Activated naive CD4-positive, alpha-beta T cell treated with anti-CD3 and anti-CD28 coated beads, Interleukin-2, amount 50 U/mL, for 72 hours (primary cell): ENCODE measurements around the gene DUSP23. TPM values are rescaled to one million over a fixed set of nuclear protein-coding genes. Genes with fewer than 3 reads are reported as not detected.

Source experiments
- total RNA-seq, 2 donors: library from RNA; stranded (reverse); gene quantifications; one replicate each; pipeline ENCODE4 v1.2.3, GENCODE V29; 2022

DUSP23 gene
- total RNA-seq, 2 donors from 2014 or later = 16.8 to 24.4 TPM

Other genes with a start within 250 kb of the DUSP23 start
- gene OR10J5, start 245.0 kb upstream of the DUSP23 start, total RNA-seq = not detected
- gene APCS, start 193.1 kb upstream of the DUSP23 start, total RNA-seq = not detected
- gene CRP, start 66.4 kb upstream of the DUSP23 start, total RNA-seq = not detected
- gene FCRL6, start 21.4 kb downstream of the DUSP23 start, total RNA-seq = not detected
- gene SLAMF8, start 45.9 kb downstream of the DUSP23 start, total RNA-seq = under 1 TPM in 1 of 2 donors, not detected in 1; 0.21 TPM
- gene VSIG8, start 81.7 kb downstream of the DUSP23 start, total RNA-seq = under 1 TPM in 1 of 2 donors, not detected in 1; 0.18 TPM
- gene CFAP45, start 119.2 kb downstream of the DUSP23 start, total RNA-seq = 1 to 10 TPM; 1.2 to 2.8 TPM
- gene TAGLN2, start 144.5 kb downstream of the DUSP23 start, total RNA-seq = 100 to 1,000 TPM; 391 to 559 TPM
- not detected for gene IGSF9, start 164.7 kb downstream of the DUSP23 start, total RNA-seq
- gene SLAMF9, start 173.3 kb downstream of the DUSP23 start, total RNA-seq = not detected